Inflammatory macrophage treated with lipopolysaccharide for 4 hours (primary cell): Measurements from ENCODE around the gene FAM83B.

ENCODE experiments used
- DNase-seq: peaks from one replicate; pipeline ENCODE4 v3.0.0-alpha.2; 2020

FAM83B gene

GRCh38 chr6:54987633-54988290 is 141.2 kb downstream of the FAM83B start:
- no peak for DNase-seq

- no peak for DNase-seq
Observed at GRCh38 chr6:54988576-54988975, 142.0 kb downstream of the FAM83B start.

GRCh38 chr6:54990001-54990400 is 143.4 kb downstream of the FAM83B start:
- no peak for DNase-seq
